ENCODE data around the gene IL15RA. TPM values are rescaled to one million over a fixed set of nuclear protein-coding genes. Genes with fewer than 3 reads are reported as not detected.

Gene IL15RA
- total RNA-seq, 1 donor from 2014 or later, result 24.8 TPM

- no peak for DNase-seq (ENCODE audit: low spot score in 2 of 2)
- Histone ChIP-seq H3K36me3 (peaks cover 76 to 88% of the 10 kb centered on the region in 2 donors), H3K9me3 (no peaks in the 10 kb centered on the region), H3K27ac (no peak overlapping the region), H3K27me3 (no peaks in the 10 kb centered on the region), H3K4me3 (no peak overlapping the region), H3K4me1 (peaks cover 0 to 10% of the 10 kb centered on the region in 2 donors)
- intact Hi-C loops (cut with DNase I), result no loop called here
- no peak for TF ChIP-seq CTCF (IDR thresholded peaks at IDR 0.05)
These were observed 52.5 kb downstream of the IL15RA start for GRCh38 chr10:5924889-5925288.

- H3K27me3 ChIP-seq, result no peaks in the 10 kb centered on the region
- no peak overlapping the region for H3K4me3 ChIP-seq
- no peaks in the 10 kb centered on the region for H3K9me3 ChIP-seq
- H3K4me1 ChIP-seq, result no peaks in the 10 kb centered on the region
- H3K36me3 ChIP-seq, result peaks cover 86 to 93% of the 10 kb centered on the region in 2 donors
- no peak overlapping the region for H3K27ac ChIP-seq
- DNase-seq (ENCODE audit: low spot score in 2 of 2), result no peak
- intact Hi-C loops (cut with DNase I), result no loop called here
- no peak for TF ChIP-seq CTCF (IDR thresholded peaks at IDR 0.05)
These were observed 55.6 kb downstream of the IL15RA start for GRCh38 chr10:5921746-5922145.

GRCh38 chr10:5919568-5919967 lies 57.8 kb downstream of the IL15RA start:
- Histone ChIP-seq H3K36me3 (peaks cover 94 to 98% of the 10 kb centered on the region in 2 donors), H3K27ac (no peak overlapping the region), H3K9me3 (no peaks in the 10 kb centered on the region), H3K4me1 (no peaks in the 10 kb centered on the region), H3K27me3 (no peaks in the 10 kb centered on the region), H3K4me3 (no peak overlapping the region)
- DNase-seq (ENCODE audit: low spot score in 2 of 2), result no peak
- intact Hi-C loops (cut with DNase I), result no loop called here
- no peak for TF ChIP-seq CTCF (IDR thresholded peaks at IDR 0.05)

GRCh38 chr10:5918763-5919162 lies 58.6 kb downstream of the IL15RA start:
- no peaks in the 10 kb centered on the region for H3K4me1 ChIP-seq
- no peak for DNase-seq (ENCODE audit: low spot score in 2 of 2)
- no peak overlapping the region for H3K27ac ChIP-seq
- H3K36me3 ChIP-seq, result peaks cover 94 to 98% of the 10 kb centered on the region in 2 donors
- TF ChIP-seq CTCF (IDR thresholded peaks at IDR 0.05), result no peak
- H3K9me3 ChIP-seq, result no peaks in the 10 kb centered on the region
- intact Hi-C loops (cut with DNase I), result no loop called here
- H3K27me3 ChIP-seq, result no peaks in the 10 kb centered on the region
- H3K4me3 ChIP-seq, result no peak overlapping the region

- DNase-seq (ENCODE audit: low spot score in 2 of 2), result no peak
- no peak for TF ChIP-seq CTCF (IDR thresholded peaks at IDR 0.05)
- H3K4me3 ChIP-seq, result no peak overlapping the region
- H3K36me3 ChIP-seq, result peaks cover 93 to 95% of the 10 kb centered on the region in 2 donors
- no peak overlapping the region for H3K27ac ChIP-seq
- H3K9me3 ChIP-seq, result no peaks in the 10 kb centered on the region
- H3K27me3 ChIP-seq, result no peaks in the 10 kb centered on the region
- H3K4me1 ChIP-seq, result no peaks in the 10 kb centered on the region
- intact Hi-C loops (cut with DNase I), result no loop called here
These were observed 60.0 kb downstream of the IL15RA start for GRCh38 chr10:5917305-5917704.

GRCh38 chr10:5915451-5915850 lies 61.9 kb downstream of the IL15RA start:
- H3K9me3 ChIP-seq, result no peaks in the 10 kb centered on the region
- H3K27ac ChIP-seq, result no peak overlapping the region
- no peak overlapping the region for H3K4me3 ChIP-seq
- no peak for TF ChIP-seq CTCF (IDR thresholded peaks at IDR 0.05)
- H3K4me1 ChIP-seq, result no peaks in the 10 kb centered on the region
- H3K27me3 ChIP-seq, result no peaks in the 10 kb centered on the region
- intact Hi-C loops (cut with DNase I), result no loop called here
- H3K36me3 ChIP-seq, result peaks cover 94 to 95% of the 10 kb centered on the region in 2 donors
- no peak for DNase-seq (ENCODE audit: low spot score in 2 of 2)
